Stimulated activated CD8-positive, alpha-beta memory T cell treated with anti-CD3 and anti-CD28 coated beads, Interleukin-7, amount 100 ng/mL, for 4 hours (primary cell): ENCODE measurements around the gene EDIL3.
"Not testable (repeated sequence)": the region's sequence is repeated elsewhere in the genome, so short reads cannot be mapped to it uniquely, and the experiment has no call there.

Source experiments
- DNase-seq, 2 donors: peaks; one replicate each; pipeline ENCODE4 v3.0.0-alpha.2; 2020; ENCODE audit warnings: low read depth in 2 of 2

EDIL3 gene

DNA sequence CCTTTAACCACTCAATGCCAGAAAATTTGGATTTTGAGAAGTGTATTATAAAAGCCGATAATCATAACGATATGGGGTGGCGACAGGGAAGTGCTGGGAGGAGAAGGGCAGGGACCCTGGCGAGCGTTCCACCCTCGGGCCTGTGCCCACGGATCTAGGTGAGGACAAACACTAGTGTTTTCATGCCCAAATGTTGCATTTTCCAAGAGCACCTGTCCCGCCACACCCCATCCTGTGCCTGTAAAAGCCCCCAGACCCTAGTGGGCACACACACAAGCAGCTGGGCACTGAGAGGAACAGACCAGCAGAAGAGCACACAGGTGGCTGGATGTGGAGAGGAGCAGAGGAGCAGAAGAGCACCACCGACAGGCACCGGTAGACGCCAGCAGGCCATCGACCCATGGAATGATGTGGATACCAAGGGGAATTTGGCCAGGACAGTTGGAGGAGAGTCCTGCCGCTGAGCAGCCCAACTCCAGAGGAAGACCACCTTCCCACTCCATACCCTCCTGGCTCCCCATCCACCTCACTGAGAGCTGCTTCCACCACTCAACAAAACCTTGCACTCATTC, 315.0 kb downstream of the EDIL3 start:
- no peak for DNase-seq

DNA sequence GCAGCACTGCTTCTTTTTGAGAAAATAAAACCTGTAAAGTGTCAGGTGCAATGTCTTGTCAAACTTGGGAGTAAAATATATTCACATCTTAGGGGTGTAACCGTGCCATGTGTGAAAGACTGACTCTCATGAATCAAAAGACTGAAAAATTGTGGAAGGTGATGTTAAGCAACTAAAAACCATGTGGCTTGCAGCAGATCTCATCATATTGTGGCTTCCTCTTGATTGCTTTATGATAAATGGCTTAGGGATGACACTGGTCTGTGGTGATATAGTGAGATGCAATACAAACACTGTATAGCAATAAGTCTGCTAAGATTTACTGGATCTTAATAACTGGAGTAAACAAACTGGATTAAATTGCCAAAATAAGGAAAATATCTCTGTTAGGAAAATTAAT, 321.6 kb downstream of the EDIL3 start:
- DNase-seq: no peak

DNA sequence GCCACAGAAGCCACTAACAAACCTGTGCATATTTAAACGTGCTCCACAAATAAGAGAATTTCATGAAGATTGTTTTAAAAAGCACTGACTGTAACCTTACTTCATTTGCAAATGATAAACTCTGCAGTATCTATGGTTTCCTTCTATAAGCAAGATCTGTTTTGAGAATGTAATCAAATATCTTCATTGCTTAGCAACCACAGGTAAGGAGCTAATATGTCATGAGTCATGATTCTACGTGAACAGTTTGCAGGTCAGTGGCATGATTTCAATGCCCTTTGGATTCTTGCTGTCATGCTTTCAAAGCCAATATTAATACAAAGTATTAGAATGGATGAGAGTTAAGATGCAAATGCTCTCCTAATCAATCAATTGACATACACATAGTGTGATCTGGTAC, 325.0 kb downstream of the EDIL3 start:
- DNase-seq: no peak

- DNase-seq: no peak
Measured at GRCh38 chr5:84058561-84058960, 326.1 kb downstream of the EDIL3 start.

- DNase-seq: no peak
Measured at GRCh38 chr5:84057211-84057610, 327.5 kb downstream of the EDIL3 start.

- no peak for DNase-seq
Measured at GRCh38 chr5:84045964-84046363, 338.7 kb downstream of the EDIL3 start.

GRCh38 chr5:84036842-84037241, 347.8 kb downstream of the EDIL3 start:
- DNase-seq: no peak

- no peak for DNase-seq
Measured at GRCh38 chr5:84032324-84032723, 352.4 kb downstream of the EDIL3 start.

DNA sequence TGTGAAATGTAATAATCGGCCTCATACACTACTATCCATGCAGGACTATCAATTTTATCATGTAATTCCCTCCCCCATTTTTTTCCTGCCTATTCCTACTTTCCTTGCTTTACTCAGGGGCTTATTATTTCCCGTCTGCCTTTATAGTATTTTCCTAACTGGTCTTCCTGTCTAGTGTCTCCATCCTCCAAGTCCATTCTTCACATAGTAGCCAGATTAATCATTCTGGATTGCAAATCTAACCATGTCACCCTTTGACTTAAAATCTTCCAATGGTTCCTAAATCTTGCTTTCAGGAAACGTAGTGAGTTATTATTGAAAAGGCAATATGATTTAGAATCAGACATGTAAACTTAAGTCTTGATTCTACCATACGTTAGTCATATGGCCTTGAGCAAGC, 356.6 kb downstream of the EDIL3 start:
- no peak for DNase-seq

- DNase-seq: not testable (repeated sequence)
Measured at GRCh38 chr5:84018521-84018920, 366.2 kb downstream of the EDIL3 start.

- no peak for DNase-seq
Measured at GRCh38 chr5:84017523-84018172, 367.0 kb downstream of the EDIL3 start.

GRCh38 chr5:84016085-84016484, 368.6 kb downstream of the EDIL3 start:
- DNase-seq: no peak

GRCh38 chr5:84014966-84015365, 369.7 kb downstream of the EDIL3 start:
- no peak for DNase-seq

DNA sequence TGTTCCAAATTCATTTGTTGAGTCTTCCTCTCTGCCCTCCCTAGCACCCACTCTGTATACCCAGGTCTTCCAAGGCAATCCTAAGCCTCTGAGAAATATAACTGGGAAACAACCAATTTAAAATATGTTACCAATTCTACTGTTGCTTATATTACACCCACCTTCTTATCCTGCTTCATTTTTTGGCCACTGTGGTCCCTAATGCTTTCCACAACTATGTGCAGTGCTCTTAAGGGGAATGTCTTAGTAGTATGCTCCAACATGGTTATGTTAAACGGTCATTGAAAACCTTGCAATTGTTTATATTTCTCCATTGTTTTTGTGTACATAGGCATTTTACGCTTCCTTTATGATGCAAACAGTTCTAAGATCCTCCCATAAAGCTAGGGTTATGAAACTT, 390.9 kb downstream of the EDIL3 start:
- no peak for DNase-seq

- DNase-seq: no peak
Measured at GRCh38 chr5:83991566-83992224, 393.0 kb downstream of the EDIL3 start.

- no peak for DNase-seq
Measured at GRCh38 chr5:83988293-83988685, 396.4 kb downstream of the EDIL3 start.

DNA sequence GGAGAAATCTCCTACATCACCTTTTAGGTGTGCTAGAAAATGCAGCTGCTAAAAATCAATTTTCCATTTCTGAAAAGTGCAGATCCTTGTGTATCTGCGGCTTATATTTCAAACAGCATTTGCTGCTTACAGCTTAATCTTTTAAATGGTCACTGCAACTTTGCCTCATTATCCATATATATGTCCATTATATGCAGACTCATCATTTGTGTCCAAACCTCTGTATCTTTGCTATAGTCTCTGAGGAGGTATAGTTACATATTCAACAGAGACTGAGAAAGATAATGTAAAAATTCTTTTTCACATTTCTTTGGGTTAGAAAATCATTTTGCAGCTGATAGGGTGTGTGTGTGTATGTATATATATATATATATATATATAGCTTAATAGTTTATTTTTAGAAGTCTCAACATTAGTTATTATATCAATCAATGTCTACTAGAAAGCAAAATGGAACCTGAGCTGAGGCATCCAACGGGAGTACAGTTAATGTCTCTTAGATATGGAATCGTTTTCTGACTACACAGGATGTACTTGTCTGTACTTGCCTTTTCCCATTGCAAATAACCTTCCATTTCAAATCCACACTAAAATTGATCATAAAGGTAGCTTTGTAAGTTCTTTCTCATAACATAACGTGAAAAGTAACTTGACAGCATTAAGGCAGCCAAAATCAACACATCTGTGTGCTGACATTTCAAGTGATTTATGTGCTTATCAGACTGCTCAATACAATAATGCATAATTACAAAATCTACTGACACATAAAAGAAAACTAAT, 397.0 kb downstream of the EDIL3 start:
- no peak for DNase-seq

DNA sequence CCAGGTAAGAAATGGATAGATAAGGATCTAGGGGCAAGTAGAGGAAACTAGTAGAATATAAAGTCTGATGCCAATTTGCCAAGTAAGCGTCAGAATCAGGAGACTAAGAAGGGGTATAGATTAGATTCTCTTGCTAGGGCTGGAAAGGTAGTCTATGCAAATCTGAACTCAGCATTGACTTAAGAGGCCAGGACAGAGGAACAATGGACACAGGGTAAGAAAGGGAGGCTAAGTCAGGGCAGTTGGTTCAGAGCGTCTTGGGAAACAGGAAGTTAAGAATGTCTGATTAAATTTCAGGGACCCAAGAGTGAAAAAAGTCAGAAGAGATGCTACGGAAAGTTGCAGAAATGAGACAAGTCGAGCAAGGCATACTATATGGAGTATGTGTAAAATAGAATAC, 400.8 kb downstream of the EDIL3 start:
- no peak for DNase-seq

- DNase-seq: no peak
Measured at GRCh38 chr5:83973925-83974815, 410.5 kb downstream of the EDIL3 start.

DNA sequence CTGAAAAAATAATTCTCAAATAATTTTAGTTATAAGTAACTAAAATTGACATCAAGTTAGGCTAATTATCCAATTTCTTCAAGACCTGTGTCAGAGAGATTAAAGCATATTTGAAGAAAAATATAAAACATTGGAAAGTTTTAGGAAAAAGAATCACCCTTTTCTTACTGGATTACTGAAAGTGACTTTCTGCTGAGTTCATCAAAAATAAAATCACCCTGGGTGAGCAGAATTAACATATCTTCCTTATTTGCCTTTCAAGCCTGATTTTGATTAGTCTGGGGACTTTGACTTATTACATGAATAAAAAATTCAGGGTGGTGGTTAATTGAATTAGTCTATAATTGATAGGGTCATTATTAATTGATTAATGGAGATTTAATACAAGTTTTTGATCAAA, 411.8 kb downstream of the EDIL3 start:
- DNase-seq: no peak

DNA sequence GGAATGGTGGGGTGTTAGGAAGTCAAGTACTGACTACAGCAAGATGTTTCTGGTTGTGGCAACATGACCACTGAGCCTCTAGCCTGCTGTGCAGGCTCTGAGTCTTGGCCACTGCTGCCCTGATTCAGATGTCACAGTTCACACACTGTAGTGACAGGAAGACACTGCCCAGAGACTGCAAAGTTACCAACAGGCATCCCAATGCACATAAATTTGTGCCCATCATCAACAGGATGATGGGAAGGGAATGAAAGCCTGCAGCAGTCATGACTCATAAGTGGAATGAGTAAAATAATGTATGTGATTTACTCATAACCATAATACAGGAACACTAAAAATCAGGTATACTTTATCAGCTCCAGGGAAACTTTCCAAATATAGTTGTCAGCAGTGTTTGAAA, 412.4 kb downstream of the EDIL3 start:
- no peak for DNase-seq

DNA sequence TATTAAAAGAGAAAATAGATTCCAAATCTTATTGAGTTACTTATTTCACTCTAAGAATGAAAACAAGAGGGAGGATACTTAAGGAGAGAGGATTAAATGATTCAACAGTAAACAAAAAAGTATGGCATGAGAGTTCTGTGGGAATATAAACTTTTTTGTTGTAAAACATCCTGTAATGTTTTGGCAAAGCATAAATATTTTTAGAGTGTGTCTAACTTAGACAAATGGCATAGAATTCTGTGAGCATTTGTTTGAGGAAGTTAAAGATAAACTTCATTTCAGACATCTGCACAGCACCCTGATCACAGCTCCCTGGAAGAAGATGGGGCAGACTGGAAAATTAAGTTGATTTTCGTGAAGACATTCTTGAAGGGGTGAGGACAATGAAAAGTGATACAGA, 417.3 kb downstream of the EDIL3 start:
- no peak for DNase-seq
